Measurements from ENCODE around the gene SHANK3. TPM values are rescaled to one million over a fixed set of nuclear protein-coding genes. Genes with fewer than 3 reads are reported as not detected.

Gene SHANK3
- total and polyA plus RNA-seq, 2 of the 4 experiments (the other 2 are of a cell fraction), result 0.18 to 1.5 TPM

DNA sequence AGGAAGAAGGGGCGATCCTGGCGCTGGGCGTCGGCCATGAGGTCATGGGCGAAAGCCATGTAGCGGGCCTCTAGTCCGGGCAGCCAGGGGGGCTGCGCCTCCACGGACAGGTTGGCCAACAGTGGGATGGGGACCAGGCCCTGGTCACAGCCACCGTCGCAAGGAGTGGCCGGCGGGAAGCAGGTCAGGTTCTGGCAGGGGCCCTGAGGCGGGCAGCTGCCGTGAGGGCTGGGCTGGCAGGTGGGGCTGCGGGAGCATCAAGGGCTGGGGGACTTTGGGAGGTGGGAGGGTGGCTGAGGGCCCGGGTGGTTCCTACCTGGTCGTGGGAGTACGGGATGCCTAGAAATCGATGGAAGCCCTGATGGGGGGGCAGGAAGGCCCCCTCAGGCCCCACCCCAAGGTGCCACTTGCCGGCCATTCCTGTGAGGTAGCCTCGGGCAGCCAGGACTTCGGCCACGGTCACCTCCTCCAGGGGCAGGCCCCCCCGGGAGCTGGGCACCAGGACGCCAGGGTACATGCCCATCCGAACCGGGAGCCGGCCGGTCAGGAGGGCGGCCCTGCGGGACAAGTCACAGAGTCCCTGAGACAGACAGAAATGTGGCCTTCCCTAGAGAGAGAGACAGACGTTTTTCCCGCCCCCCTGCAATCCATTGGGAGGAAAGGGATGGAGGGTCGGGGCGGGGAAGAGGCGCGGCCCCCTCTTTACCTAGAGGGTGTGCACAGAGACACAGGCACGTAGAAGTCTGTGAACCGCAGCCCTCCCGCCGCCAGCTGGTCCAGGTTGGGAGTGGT is 45.6 kb upstream of the SHANK3 start:
- Histone ChIP-seq H2BK120ac (ENCODE audit: low read depth, low read length) (no peak overlapping the region), H3K23ac (ENCODE audit: low read depth, low read length) (peak overlapping the region; percentile 92; the same call in 1 of the 2 replicates), H3K56ac (ENCODE audit: extremely low read depth, insufficient read depth, low read length) (no peak overlapping the region), H4K91ac (ENCODE audit: insufficient read depth, low read depth, low read length) (no peak overlapping the region), H3K9ac (ENCODE audit: low read depth, low read length) (peak overlapping the region; percentile 88), H2AFZ (replicated peaks; ENCODE audit: low read length, poor library complexity) (peak overlapping the region; percentile 98), H3K9me1 (ENCODE audit: insufficient read depth, low read length) (peaks cover 9% of the 10 kb centered on the region), H4K5ac (ENCODE audit: low read depth, low read length) (no peak overlapping the region), H2AK9ac (replicated peaks; ENCODE audit: low read depth, low read length, poor library complexity) (peak overlapping the region; percentile 92), H4K20me1 (ENCODE audit: insufficient read depth, low read length) (0 out of 2 replicates have a peak, but pooled peaks cover 4% of the 10 kb centered on the region), H2BK20ac (ENCODE audit: low read depth, low read length) (no peak overlapping the region), H3K4ac (ENCODE audit: low read depth, low read length) (peak overlapping the region; percentile 84), H3K27ac (ENCODE audit: insufficient read depth, low read length) (peak overlapping the region; percentile 75; the same call in 1 of the 2 replicates), H3K79me1 (ENCODE audit: low read depth in 1 of 2, low read length in 2 of 2) (peaks cover 6 to 24% of the 10 kb centered on the region in 2 experiments; a peak in 2 of 4 replicates), H4K8ac (ENCODE audit: low read depth in 2 of 2, low read length in 2 of 2) (peak overlapping the region in 1 of 2 experiments; percentile 88; a peak in 2 of 4 replicates), H2BK5ac (ENCODE audit: low read depth, low read length, poor library complexity, severe bottlenecking) (no peak overlapping the region), H2BK15ac (ENCODE audit: low read depth, low read length) (no peak overlapping the region), H3K14ac (replicated peaks; ENCODE audit: low read depth, low read length) (peak overlapping the region; percentile 88), H3K4me2 (ENCODE audit: low read depth, low read length) (peak overlapping the region; percentile 71), H2AK5ac (ENCODE audit: low read depth, low read length) (peak overlapping the region; percentile 49), H3K36me3 (ENCODE audit: control insufficient read depth, insufficient read depth, low read length) (peaks cover 2% of the 10 kb centered on the region; the same call in 1 of the 2 replicates), H3K4me1 (ENCODE audit: control insufficient read depth, insufficient read depth, low read length) (peaks cover 9% of the 10 kb centered on the region; the same call in 1 of the 2 replicates), H3K4me3 (ENCODE audit: insufficient read depth, low read depth, low read length) (peak overlapping the region; percentile 93), H3K9me3 (ENCODE audit: control insufficient read depth, insufficient read depth, low read length) (no peaks in the 10 kb centered on the region), H3K18ac (ENCODE audit: low read depth, low read length) (no peak overlapping the region), H3K27me3 (ENCODE audit: control insufficient read depth, insufficient read depth, low read length) (no peaks in the 10 kb centered on the region)
- BruUV-seq (replicated peaks), result no TSS peak
- 91% methylated on average over 16 of the region's 42 CpGs; no CpG with 5 or more reads in 1 of the 2 experiments for whole genome bisulfite sequencing, 2 experiments (ENCODE audit: extremely low coverage in 2 of 2, insufficient read length in 1 of 2)
- ATAC-seq (ENCODE audit: low read depth), result no peak
- in situ Hi-C loops (cut with MboI; ENCODE audit: low sequenced_read_pairs) (no loop called here), intact Hi-C loops (cut with micrococcal nuclease) (no loop called here), dilution Hi-C loops (cut with HindIII; ENCODE audit: low sequenced_read_pairs, unreplicated experiment) (no loop called here)
- DNase-seq, result no peak
- TF ChIP-seq FOS (IDR thresholded peaks at IDR 0.05; ENCODE audit: low read depth, low read length) (no peak), BHLHE40 (IDR thresholded peaks at IDR 0.05; ENCODE audit: low read depth, low read length) (no peak), USF2 (IDR thresholded peaks at IDR 0.05; ENCODE audit: low read depth, low read length) (no peak), MAZ (IDR thresholded peaks at IDR 0.05; ENCODE audit: borderline replicate concordance, low read depth, low read length) (no peak), NFE2L2 (IDR thresholded peaks at IDR 0.05; ENCODE audit: low read depth, low read length) (no peak), RAD21 (IDR thresholded peaks at IDR 0.05; ENCODE audit: low read length) (no peak), CEBPB (IDR thresholded peaks at IDR 0.05; ENCODE audit: low read depth, low read length) (no peak), POLR2A (IDR thresholded peaks at IDR 0.05; ENCODE audit: low read depth, low read length) (no peak)
- TF ChIP-seq, protein P1, sequence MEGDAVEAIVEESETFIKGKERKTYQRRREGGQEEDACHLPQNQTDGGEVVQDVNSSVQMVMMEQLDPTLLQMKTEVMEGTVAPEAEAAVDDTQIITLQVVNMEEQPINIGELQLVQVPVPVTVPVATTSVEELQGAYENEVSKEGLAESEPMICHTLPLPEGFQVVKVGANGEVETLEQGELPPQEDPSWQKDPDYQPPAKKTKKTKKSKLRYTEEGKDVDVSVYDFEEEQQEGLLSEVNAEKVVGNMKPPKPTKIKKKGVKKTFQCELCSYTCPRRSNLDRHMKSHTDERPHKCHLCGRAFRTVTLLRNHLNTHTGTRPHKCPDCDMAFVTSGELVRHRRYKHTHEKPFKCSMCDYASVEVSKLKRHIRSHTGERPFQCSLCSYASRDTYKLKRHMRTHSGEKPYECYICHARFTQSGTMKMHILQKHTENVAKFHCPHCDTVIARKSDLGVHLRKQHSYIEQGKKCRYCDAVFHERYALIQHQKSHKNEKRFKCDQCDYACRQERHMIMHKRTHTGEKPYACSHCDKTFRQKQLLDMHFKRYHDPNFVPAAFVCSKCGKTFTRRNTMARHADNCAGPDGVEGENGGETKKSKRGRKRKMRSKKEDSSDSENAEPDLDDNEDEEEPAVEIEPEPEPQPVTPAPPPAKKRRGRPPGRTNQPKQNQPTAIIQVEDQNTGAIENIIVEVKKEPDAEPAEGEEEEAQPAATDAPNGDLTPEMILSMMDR (conservative IDR thresholded peaks at IDR 0.05; ENCODE audit: low read depth, low read length), result no peak
- CTCF ChIA-PET, result no interaction called here
- POLR2A ChIA-PET (ENCODE audit: unreplicated experiment), result no interaction called here

Measured in IMR-90 (cell line).